NCI-H1930 (cell line): ENCODE data around the gene HOXC10.

Experiments used
- DNase-seq, 2 experiments: peaks; one replicate each; lab custom pipeline; 2025; lab: John Stamatoyannopoulos, UW

HOXC10 gene

GRCh38 chr12:53992377-53992889, 7.5 kb downstream of the HOXC10 start:
- DNase-seq = no peak

GRCh38 chr12:53993162-53994008, 8.4 kb downstream of the HOXC10 start:
- DNase-seq = no peak

- no peak for DNase-seq
Measured at GRCh38 chr12:53994009-53994263, 9.0 kb downstream of the HOXC10 start.

GRCh38 chr12:53994264-53995001, 9.5 kb downstream of the HOXC10 start:
- DNase-seq = no peak

- no peak for DNase-seq
Measured at GRCh38 chr12:53995002-53995377, 10.0 kb downstream of the HOXC10 start.

- no peak for DNase-seq
Measured at GRCh38 chr12:53995378-53996239, 10.7 kb downstream of the HOXC10 start.

- no peak for DNase-seq
Measured at GRCh38 chr12:53996240-53997203, 11.6 kb downstream of the HOXC10 start.

- no peak for DNase-seq
Measured at GRCh38 chr12:53997204-53998109, 12.5 kb downstream of the HOXC10 start.

- no peak for DNase-seq
Measured at GRCh38 chr12:53998110-53998899, 13.4 kb downstream of the HOXC10 start.

- DNase-seq = no peak
Measured at GRCh38 chr12:53998900-53999236, 13.9 kb downstream of the HOXC10 start.

GRCh38 chr12:53999559-54000115, 14.7 kb downstream of the HOXC10 start:
- DNase-seq = peak in 1 of 2 experiments; percentile 16

- no peak for DNase-seq
Measured at GRCh38 chr12:54000116-54001114, 15.5 kb downstream of the HOXC10 start, which contains the start of gene HOXC9. Gene HOXC9 (plus strand): TSS chr12:54000161. CDS start chr12:54000189, 28 bp downstream.

- DNase-seq = no peak
Measured at GRCh38 chr12:54001283-54002187, 16.6 kb downstream of the HOXC10 start.

GRCh38 chr12:54002278-54002914, 17.4 kb downstream of the HOXC10 start:
- no peak for DNase-seq

GRCh38 chr12:54002915-54003389, 18.0 kb downstream of the HOXC10 start:
- no peak for DNase-seq

- DNase-seq = no peak
Measured at GRCh38 chr12:54003625-54004024, 18.7 kb downstream of the HOXC10 start.
